Measurements from ENCODE around the gene EN2. TPM values are rescaled to one million over a fixed set of nuclear protein-coding genes. Genes with fewer than 3 reads are reported as not detected.
"Not testable (repeated sequence)": the region's sequence is repeated elsewhere in the genome, so short reads cannot be mapped to it uniquely, and the experiment has no call there.

The EN2 gene
- total RNA-seq, 2 experiments from 2014 or later, result not detected

- DNase-seq; H3K4me1 Mint-ChIP-seq (ENCODE audit: low read depth); H3K9me3 Mint-ChIP-seq (ENCODE audit: insufficient read depth); H3K4me3 Mint-ChIP-seq; H3K27ac Mint-ChIP-seq; H3K36me3 Mint-ChIP-seq (ENCODE audit: low read depth); ATAC-seq; CTCF ChIA-PET: not testable (repeated sequence)
- H3K27me3 Mint-ChIP-seq (ENCODE audit: low read depth), result peaks cover 52% of the 10 kb centered on the region
- POLR2A ChIA-PET, result interaction anchor here (0.6 kb wide), 1 partner anchor 481 kb away, joined by 4 read pairs; no protein-coding TSS in a partner anchor
These were observed 12.3 kb upstream of the EN2 start for GRCh38 chr7:155445606-155446005.

DNA sequence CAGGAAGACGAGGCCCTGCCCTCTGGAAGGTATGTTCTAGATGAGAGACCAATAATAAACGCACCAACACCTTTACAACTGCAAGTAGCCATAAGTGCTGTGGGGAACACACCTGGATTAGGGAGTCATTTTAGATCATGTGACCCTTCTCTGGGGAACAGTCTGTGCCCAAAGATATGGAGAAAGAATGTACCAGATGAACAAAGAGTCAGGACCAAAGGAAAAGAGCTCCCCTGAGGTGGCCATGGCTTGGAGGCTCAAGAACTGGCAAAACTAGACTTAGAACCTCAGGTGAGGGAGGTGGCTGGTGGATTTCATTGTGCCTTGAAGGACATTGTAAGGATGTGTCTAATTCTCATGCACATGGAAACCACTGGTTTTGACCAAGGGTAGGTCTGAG lies 10.3 kb upstream of the EN2 start:
- ChIA-PET CTCF (no interaction called here), POLR2A (no interaction called here)
- Mint-ChIP-seq H3K9me3 (ENCODE audit: insufficient read depth) (no peaks in the 10 kb centered on the region), H3K4me3 (peak overlapping the region; percentile 10), H3K4me1 (ENCODE audit: low read depth) (peaks cover 2% of the 10 kb centered on the region), H3K27ac (no peak overlapping the region), H3K36me3 (ENCODE audit: low read depth) (no peaks in the 10 kb centered on the region), H3K27me3 (ENCODE audit: low read depth) (peaks cover 71% of the 10 kb centered on the region)
- DNase-seq (no peak), ATAC-seq (no peak)

GRCh38 chr7:155448632-155449007 lies 9.3 kb upstream of the EN2 start:
- ChIA-PET CTCF (no interaction called here), POLR2A (no interaction called here)
- ATAC-seq (no peak), DNase-seq (no peak)
- no peak overlapping the region for H3K4me3 Mint-ChIP-seq
- H3K27ac Mint-ChIP-seq, result no peak overlapping the region
- H3K4me1 Mint-ChIP-seq (ENCODE audit: low read depth), result peaks cover 2% of the 10 kb centered on the region
- peaks cover 72% of the 10 kb centered on the region for H3K27me3 Mint-ChIP-seq (ENCODE audit: low read depth)
- no peaks in the 10 kb centered on the region for H3K36me3 Mint-ChIP-seq (ENCODE audit: low read depth)
- H3K9me3 Mint-ChIP-seq (ENCODE audit: insufficient read depth), result no peaks in the 10 kb centered on the region

DNA sequence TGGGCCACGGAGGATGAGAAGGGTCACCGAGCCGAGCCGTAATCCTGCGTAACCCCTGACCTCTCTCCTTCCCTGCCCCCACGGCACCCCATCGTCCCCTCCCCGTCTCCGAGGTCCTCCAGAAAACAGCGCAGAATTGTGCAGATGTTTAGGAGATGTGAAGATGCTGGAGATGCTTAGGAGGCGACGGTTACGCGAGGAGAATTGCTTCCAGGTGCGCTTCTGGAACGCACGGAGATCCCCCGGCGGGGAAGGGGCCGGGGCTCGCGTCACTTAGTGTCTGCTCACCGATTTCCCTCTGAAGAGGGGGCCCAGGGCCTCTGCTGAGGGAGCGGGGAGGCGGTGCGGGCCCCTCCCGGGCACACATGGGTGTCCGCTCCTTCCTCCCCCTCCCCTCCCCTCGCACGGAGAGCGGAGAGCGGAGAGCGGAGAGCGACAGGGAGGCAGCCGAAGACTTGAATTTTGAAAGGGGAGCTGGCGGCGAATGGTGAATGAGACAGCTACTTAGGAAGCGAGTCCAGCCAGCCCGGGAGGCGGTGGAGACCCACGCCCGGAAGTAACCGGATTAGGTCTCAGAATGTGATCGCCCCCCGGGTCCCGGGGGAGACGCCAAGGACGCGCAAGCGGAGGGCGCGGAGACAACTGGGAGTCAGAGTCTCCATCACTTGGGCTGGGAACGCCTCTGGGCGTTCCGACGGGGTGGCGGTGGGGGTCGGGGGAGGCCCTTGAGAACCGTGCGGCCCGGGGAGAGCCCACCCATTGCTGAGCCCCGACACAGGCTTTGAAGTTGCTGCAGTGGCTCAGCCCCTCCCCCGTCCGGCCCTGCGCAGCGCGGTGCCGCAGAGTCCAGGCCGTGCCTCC lies 8.7 kb upstream of the EN2 start:
- Mint-ChIP-seq H3K9me3 (ENCODE audit: insufficient read depth) (no peaks in the 10 kb centered on the region), H3K4me3 (no peak overlapping the region), H3K27me3 (ENCODE audit: low read depth) (peaks cover 68% of the 10 kb centered on the region), H3K4me1 (ENCODE audit: low read depth) (peaks cover 2% of the 10 kb centered on the region), H3K27ac (no peak overlapping the region), H3K36me3 (ENCODE audit: low read depth) (no peaks in the 10 kb centered on the region)
- DNase-seq, result no peak
- CTCF ChIA-PET, result no interaction called here
- POLR2A ChIA-PET, result no interaction called here
- no peak for ATAC-seq

DNA sequence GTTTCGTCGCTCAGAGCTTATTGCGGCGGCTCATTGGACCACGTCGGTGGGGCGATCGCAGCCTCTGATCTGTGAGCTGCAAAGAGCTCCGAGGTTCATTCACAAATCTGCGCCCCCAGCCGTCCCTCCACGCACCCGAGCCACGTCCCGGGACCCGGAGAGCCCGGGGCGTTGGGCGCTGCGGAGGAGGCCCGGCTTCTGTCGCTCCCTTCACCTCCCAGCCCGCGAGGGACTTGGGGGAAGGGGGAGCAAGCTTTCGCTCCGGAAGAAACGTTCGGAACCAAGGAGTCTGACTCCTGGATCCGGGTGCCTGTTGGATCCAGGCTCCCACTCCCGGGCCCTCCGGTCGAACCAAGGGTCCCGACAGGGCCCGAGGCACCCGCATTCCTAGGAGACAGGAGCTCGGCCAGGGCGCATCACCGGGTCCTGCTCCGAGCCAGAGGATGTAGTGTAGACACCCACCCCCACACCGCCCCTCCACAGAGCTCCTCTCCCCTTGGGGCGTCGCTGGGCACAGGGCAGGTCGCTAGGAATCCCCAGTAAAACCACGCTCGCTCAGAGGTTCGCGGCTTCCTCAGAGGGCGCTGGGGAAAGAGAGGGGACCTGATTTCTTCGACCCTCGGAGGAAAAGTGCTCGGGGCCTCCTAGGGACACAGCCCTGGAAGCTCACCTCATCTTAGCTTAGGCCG lies 7.9 kb upstream of the EN2 start:
- POLR2A ChIA-PET, result no interaction called here
- peaks cover 2% of the 10 kb centered on the region for H3K4me1 Mint-ChIP-seq (ENCODE audit: low read depth)
- H3K36me3 Mint-ChIP-seq (ENCODE audit: low read depth), result no peaks in the 10 kb centered on the region
- DNase-seq (no peak), ATAC-seq (no peak)
- no peak overlapping the region for H3K27ac Mint-ChIP-seq
- H3K9me3 Mint-ChIP-seq (ENCODE audit: insufficient read depth), result no peaks in the 10 kb centered on the region
- H3K4me3 Mint-ChIP-seq, result no peak overlapping the region
- CTCF ChIA-PET, result no interaction called here
- peaks cover 71% of the 10 kb centered on the region for H3K27me3 Mint-ChIP-seq (ENCODE audit: low read depth)

DNA sequence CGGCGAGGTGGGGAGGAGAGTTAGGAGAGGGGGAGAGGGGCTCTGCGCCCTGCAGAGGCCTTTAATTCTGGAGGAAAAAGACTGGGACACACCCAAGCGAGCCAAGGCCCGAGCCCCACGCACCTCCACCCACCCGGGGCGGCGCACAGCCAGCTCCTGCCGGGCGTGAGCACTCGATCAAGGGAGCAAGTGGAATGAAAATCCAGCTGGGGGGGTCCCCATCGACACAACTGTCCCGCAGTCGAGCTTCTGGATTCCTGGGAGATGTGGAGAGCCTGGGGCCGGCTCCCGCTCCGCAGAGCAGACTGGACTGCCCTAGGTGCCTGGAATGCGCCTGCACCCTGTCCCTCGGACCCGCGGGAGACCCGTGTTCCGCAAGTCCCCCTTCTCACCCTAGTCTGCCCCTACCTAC lies 7.4 kb upstream of the EN2 start:
- ChIA-PET CTCF (no interaction called here), POLR2A (no interaction called here)
- ATAC-seq (no peak), DNase-seq (no peak)
- Mint-ChIP-seq H3K36me3 (ENCODE audit: low read depth) (no peaks in the 10 kb centered on the region), H3K27ac (no peak overlapping the region), H3K27me3 (ENCODE audit: low read depth) (peaks cover 75% of the 10 kb centered on the region), H3K4me3 (no peak overlapping the region), H3K4me1 (ENCODE audit: low read depth) (peaks cover 2% of the 10 kb centered on the region), H3K9me3 (ENCODE audit: insufficient read depth) (no peaks in the 10 kb centered on the region)

DNA sequence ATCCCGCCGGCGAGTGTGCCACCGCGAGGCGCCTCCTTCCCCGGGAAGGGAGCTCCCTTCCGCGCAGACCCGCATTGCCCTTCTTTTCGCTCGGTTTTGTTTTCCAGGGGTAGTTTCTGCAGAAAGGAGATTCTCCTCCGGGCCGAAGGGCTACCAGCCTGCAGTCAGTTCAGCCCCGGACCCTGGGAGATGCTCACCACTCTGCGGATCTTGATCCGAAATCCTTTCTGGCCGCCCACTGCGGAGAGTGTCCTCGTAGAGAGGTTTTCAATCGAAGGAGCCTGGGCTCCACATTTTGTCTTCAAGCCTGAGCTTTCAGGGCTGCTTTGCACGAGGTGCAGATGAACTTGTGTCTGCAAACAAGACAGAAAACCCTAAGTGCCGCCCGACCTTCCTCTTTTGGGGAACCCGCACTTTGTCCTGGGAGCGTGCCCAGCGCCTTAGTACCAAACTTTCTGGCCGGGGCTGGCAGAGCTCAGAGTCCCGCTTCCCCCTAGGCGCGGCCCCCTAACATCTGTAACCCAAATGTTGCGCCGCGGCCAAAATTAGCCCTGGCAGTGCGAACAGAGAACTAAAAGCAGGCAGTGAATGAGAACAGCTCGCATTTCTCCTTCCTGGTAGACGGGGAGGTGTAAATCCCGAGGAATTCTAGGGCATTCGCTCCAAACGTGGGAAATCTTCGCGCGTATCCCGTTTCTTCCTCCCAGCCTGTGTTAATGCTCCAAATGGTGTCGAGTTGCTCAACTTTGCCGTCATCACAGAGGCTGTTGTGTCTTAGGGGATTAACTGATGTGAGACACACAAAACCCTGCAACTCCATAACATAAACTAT lies 6.7 kb upstream of the EN2 start:
- no peak for ATAC-seq
- Mint-ChIP-seq H3K4me1 (ENCODE audit: low read depth) (peaks cover 2% of the 10 kb centered on the region), H3K27me3 (ENCODE audit: low read depth) (peaks cover 77% of the 10 kb centered on the region), H3K4me3 (no peak overlapping the region), H3K9me3 (ENCODE audit: insufficient read depth) (no peaks in the 10 kb centered on the region), H3K36me3 (ENCODE audit: low read depth) (no peaks in the 10 kb centered on the region), H3K27ac (peak overlapping the region; percentile 49)
- ChIA-PET CTCF (interaction anchor here (1.7 kb wide), 1 partner anchor 72 kb away, joined by 6 read pairs; no protein-coding TSS in a partner anchor), POLR2A (no interaction called here)
- no peak for DNase-seq

DNA sequence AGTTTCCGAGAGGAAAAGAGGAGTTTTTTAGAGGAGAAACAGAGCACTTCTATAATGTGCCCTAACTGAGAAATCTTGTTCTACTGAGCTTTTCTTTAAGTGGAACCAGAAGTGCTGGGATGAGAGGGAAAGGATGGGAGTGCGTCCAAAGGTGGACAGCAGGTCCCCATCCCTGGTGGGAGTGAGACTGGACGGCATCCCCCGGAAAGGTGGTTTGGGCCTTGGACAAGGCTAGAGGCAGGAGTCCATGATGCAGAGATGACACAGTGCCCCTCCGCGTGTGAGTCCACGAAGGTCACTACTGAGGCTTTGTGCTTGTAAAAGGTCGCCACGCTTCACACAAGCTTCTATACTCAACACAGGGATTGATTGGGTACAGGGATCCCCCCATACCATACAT lies 6.1 kb upstream of the EN2 start:
- H3K36me3 Mint-ChIP-seq (ENCODE audit: low read depth), result no peaks in the 10 kb centered on the region
- H3K27ac Mint-ChIP-seq, result no peak overlapping the region
- DNase-seq (no peak), ATAC-seq (no peak)
- peaks cover 5% of the 10 kb centered on the region for H3K4me1 Mint-ChIP-seq (ENCODE audit: low read depth)
- POLR2A ChIA-PET, result no interaction called here
- H3K4me3 Mint-ChIP-seq, result no peak overlapping the region
- H3K27me3 Mint-ChIP-seq (ENCODE audit: low read depth), result peaks cover 79% of the 10 kb centered on the region
- CTCF ChIA-PET, result interaction anchor here (1.7 kb wide), 1 partner anchor 72 kb away, joined by 6 read pairs; no protein-coding TSS in a partner anchor
- no peaks in the 10 kb centered on the region for H3K9me3 Mint-ChIP-seq (ENCODE audit: insufficient read depth)

GRCh38 chr7:155452505-155453295 lies 5.2 kb upstream of the EN2 start:
- Mint-ChIP-seq H3K27me3 (ENCODE audit: low read depth) (peaks cover 76% of the 10 kb centered on the region), H3K4me3 (no peak overlapping the region), H3K4me1 (ENCODE audit: low read depth) (peaks cover 7% of the 10 kb centered on the region), H3K27ac (no peak overlapping the region), H3K36me3 (ENCODE audit: low read depth) (no peaks in the 10 kb centered on the region), H3K9me3 (ENCODE audit: insufficient read depth) (no peaks in the 10 kb centered on the region)
- DNase-seq (no peak), ATAC-seq (no peak)
- POLR2A ChIA-PET, result no interaction called here
- CTCF ChIA-PET, result interaction anchor here (1.7 kb wide), 1 partner anchor 73 kb away, joined by 6 read pairs; no protein-coding TSS in a partner anchor

DNA sequence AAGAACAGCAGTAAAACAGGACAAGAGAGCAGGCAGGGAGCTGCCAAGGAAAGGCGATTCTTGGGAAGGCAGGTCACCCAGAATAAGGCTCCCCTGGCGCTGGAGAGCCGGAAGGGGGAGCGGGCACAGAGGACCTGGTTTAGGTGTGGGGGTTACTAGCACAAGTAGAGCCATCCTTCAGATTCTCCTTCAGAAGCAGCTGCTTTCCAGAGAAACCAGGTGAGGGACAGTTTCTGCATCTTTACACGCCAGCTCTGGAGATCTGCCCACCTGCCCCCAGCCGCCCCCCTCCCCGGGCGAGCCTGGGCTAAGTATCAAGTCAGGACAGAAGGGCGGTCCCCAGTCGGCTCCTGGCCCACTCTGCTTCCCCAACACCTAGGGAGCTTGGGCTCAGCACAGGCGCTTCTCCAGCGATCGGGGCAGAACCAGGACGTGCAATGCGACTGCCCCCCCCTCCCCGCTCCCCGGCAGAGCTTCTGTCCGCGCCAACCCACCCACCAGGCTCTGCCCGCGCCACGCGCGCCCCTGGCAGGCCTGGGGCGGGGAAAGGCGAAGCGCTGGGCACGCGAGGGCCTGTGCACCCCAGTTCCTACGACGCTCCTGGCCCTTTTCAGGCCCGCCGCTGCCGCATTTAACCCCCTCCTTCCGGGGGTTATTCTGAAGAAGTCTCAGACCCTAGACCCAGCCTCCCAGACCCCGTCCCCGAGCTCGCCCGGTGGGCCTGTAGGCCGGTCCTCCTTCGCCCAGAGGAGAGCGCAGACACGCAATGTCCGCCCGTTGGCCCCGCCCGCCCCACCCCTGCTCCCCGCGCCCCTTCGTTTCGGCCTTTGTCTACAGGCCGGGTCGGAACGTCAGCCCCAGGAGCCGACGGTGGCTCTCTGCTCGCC lies 4.4 kb upstream of the EN2 start:
- ChIA-PET POLR2A (no interaction called here), CTCF (interaction anchor here (1.1 to 1.7 kb wide), 2 partner anchors 74 to 525 kb away, joined by 3 to 6 read pairs; no protein-coding TSS in a partner anchor)
- no peak for DNase-seq
- ATAC-seq, result no peak
- H3K27ac Mint-ChIP-seq, result no peak overlapping the region
- no peaks in the 10 kb centered on the region for H3K36me3 Mint-ChIP-seq (ENCODE audit: low read depth)
- no peak overlapping the region for H3K4me3 Mint-ChIP-seq
- H3K9me3 Mint-ChIP-seq (ENCODE audit: insufficient read depth), result no peaks in the 10 kb centered on the region
- peaks cover 72% of the 10 kb centered on the region for H3K27me3 Mint-ChIP-seq (ENCODE audit: low read depth)
- peaks cover 7% of the 10 kb centered on the region for H3K4me1 Mint-ChIP-seq (ENCODE audit: low read depth)
